K562 (cell line): Measurements from ENCODE around the gene MKLN1. TPM values are rescaled to one million over a fixed set of nuclear protein-coding genes. Genes with fewer than 3 reads are reported as not detected.
A peak's percentile ranks its signal among the peaks of the same experiment; 100 is the strongest.

ENCODE experiments used
- BACH1 ChIP-seq: fragments of 200-800 bp; sonication (Bioruptor generic); IDR thresholded peaks from 2 replicates; pipeline ENCODE4 v1.6.1; 2016; ENCODE audit warnings: missing genetic modification characterization, missing compliant biosample characterization
- MBD1 ChIP-seq: fragments of 250-450 bp; sonication (Bioruptor Pico); IDR thresholded peaks from 2 replicates; pipeline ENCODE4 v1.8.0; 2022; ENCODE audit warnings: inconsistent platforms
- PHB ChIP-seq: fragments of 250-450 bp; sonication (Bioruptor Pico); IDR thresholded peaks from 2 replicates; pipeline ENCODE4 v1.5.0; 2021
- polyA plus RNA-seq, 8 experiments: library from polyadenylated mRNA; depleted of rRNA in 4 of 8; stranded (reverse) in 5 of 8; unstranded in 3 of 8; fragments of >200 nt; fragmentation: Nextera tagmentation in 2 of 8; fragmentation: Illumina TruSeq in 1 of 8; extraction: Ambion mirVana in 2 of 8; extraction: Trizol in 1 of 8; gene quantifications; 2 replicates each; pipeline versions ENCODE4 v1.2.1 to v1.2.3, GENCODE V29; 2011 to 2014; ENCODE audit warnings: inconsistent platforms in 1 of 8, missing spikeins in 1 of 8
- total RNA-seq, 7 experiments: library from RNA; depleted of rRNA in 6 of 7; stranded (reverse); fragments of >200 nt in 6 of 7; fragmentation: Illumina TruSeq in 2 of 7; extraction: Trizol in 2 of 7; gene quantifications; 2 replicates each; pipeline versions ENCODE4 v1.2.1 to v1.2.3, GENCODE V29; 2011 to 2021; ENCODE audit warnings: low replicate concordance in 1 of 7
- TF ChIP-seq, protein P1 (sequence below): sonication (generic); formaldehyde crosslinking; IDR thresholded peaks from 2 replicates; pipeline ENCODE4 v1.8.0; 2022; ENCODE audit warnings: mild to moderate bottlenecking, missing genetic modification reagents

MKLN1 gene
- total and polyA plus RNA-seq, 9 of the 15 experiments (the other 6 are each of a cell fraction or from before 2014, with no cell fraction given) = 18.6 to 80.4 (median 56.0) TPM

DNA sequence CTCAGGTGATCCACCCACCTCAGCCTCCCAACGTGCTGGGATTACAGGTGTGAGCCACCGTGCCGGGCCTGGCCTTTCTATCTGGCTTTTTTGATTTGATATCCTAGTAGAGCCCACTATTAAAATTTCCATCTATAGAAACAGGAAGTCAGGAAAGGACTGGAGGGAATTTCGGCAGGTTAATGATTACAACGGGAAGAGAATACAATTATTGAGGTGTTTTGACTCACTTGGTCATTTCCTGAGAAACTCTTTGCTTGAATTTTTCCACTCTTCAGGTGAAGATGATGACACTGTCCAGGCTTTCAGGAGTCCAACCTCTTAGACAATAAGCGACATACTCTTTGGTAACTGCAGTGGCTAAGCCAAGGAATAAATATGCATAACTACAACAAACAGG lies 1.1 kb upstream of the MKLN1 start (continued):
- TF ChIP-seq, protein P1, sequence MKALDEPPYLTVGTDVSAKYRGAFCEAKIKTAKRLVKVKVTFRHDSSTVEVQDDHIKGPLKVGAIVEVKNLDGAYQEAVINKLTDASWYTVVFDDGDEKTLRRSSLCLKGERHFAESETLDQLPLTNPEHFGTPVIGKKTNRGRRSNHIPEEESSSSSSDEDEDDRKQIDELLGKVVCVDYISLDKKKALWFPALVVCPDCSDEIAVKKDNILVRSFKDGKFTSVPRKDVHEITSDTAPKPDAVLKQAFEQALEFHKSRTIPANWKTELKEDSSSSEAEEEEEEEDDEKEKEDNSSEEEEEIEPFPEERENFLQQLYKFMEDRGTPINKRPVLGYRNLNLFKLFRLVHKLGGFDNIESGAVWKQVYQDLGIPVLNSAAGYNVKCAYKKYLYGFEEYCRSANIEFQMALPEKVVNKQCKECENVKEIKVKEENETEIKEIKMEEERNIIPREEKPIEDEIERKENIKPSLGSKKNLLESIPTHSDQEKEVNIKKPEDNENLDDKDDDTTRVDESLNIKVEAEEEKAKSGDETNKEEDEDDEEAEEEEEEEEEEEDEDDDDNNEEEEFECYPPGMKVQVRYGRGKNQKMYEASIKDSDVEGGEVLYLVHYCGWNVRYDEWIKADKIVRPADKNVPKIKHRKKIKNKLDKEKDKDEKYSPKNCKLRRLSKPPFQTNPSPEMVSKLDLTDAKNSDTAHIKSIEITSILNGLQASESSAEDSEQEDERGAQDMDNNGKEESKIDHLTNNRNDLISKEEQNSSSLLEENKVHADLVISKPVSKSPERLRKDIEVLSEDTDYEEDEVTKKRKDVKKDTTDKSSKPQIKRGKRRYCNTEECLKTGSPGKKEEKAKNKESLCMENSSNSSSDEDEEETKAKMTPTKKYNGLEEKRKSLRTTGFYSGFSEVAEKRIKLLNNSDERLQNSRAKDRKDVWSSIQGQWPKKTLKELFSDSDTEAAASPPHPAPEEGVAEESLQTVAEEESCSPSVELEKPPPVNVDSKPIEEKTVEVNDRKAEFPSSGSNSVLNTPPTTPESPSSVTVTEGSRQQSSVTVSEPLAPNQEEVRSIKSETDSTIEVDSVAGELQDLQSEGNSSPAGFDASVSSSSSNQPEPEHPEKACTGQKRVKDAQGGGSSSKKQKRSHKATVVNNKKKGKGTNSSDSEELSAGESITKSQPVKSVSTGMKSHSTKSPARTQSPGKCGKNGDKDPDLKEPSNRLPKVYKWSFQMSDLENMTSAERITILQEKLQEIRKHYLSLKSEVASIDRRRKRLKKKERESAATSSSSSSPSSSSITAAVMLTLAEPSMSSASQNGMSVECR (CRISPR knock-in tag) = 0 out of 2 replicates have a peak, but pooled peaks have one; percentile 44
- TF ChIP-seq MBD1 = 0 out of 2 replicates have a peak, but pooled peaks have one; percentile 64
- no peak for TF ChIP-seq BACH1 (tag)
- no peak for TF ChIP-seq PHB (CRISPR knock-in tag)
